Measurements from ENCODE around the gene ACTR1A. TPM values are rescaled to one million over a fixed set of nuclear protein-coding genes. Genes with fewer than 3 reads are reported as not detected.
"Not testable (repeated sequence)": the region's sequence is repeated elsewhere in the genome, so short reads cannot be mapped to it uniquely, and the experiment has no call there.

The ACTR1A gene
- total RNA-seq, 2 donors from 2014 or later, result 78.8 to 79.6 TPM

- DNase-seq, result no peak
- intact Hi-C loops (cut with DNase I, micrococcal nuclease), result no loop called here
- no peak for ATAC-seq
These were observed 20.4 kb upstream of the ACTR1A start for GRCh38 chr10:102522874-102523249.

DNA sequence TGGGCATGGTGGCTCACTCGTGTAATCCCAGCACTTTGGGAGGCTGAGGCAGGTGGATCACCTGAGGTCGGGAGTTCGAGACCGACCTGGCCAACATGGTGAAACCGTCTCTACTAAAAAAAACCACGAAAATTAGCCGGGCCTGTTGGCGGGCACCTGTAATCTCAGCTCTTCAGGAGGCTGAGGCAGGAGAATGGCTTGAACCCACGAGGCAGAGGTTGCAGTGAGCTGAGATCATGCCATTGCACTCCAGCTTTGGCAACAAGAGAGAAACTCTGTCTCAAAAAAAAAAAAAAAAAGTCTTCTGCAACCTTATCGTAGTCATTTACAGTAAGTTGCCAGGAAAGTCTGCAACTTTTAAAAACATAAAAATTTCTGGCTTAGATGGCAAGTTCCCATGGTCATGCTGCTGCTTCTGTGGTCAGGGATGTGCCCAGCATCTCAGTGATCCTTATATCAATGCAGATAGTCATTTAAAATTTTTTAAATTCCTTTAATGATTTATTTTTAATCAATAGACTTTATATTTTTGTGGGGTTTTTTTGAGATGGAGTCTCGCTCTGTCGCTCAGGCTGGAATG is 16.8 kb upstream of the ACTR1A start:
- ATAC-seq (no peak), DNase-seq (no peak)
- intact Hi-C loops (cut with DNase I, micrococcal nuclease), result no loop called here

- intact Hi-C loops (cut with DNase I, micrococcal nuclease), result no loop called here
- ATAC-seq (no peak), DNase-seq (no peak)
These were observed 15.0 kb upstream of the ACTR1A start for GRCh38 chr10:102517553-102517952.

DNA sequence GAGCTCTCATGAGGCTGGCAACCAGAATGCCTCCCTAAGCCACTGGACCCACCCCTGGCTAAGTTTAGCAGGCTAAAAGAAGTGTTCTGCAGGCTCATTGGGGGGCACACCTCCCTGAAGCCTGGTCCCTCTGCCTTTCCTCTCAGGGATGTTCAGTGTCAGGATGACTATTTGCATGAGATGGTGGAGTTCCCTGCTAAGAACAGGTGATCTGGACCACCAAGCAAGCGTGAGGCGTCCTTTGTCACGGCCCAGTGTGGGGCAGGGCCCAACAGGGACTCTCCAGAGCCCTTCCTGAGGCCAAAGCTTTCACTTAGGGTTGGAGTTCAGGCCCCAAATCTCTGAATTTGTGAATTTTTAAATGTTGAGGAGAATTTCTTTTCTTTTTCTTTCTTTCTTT is 13.2 kb upstream of the ACTR1A start:
- ATAC-seq, result no peak
- intact Hi-C loops (cut with DNase I, micrococcal nuclease), result no loop called here
- no peak for DNase-seq

GRCh38 chr10:102514487-102515311 is 12.2 kb upstream of the ACTR1A start:
- DNase-seq (no peak), ATAC-seq (no peak)
- intact Hi-C loops (cut with DNase I, micrococcal nuclease), result no loop called here

DNA sequence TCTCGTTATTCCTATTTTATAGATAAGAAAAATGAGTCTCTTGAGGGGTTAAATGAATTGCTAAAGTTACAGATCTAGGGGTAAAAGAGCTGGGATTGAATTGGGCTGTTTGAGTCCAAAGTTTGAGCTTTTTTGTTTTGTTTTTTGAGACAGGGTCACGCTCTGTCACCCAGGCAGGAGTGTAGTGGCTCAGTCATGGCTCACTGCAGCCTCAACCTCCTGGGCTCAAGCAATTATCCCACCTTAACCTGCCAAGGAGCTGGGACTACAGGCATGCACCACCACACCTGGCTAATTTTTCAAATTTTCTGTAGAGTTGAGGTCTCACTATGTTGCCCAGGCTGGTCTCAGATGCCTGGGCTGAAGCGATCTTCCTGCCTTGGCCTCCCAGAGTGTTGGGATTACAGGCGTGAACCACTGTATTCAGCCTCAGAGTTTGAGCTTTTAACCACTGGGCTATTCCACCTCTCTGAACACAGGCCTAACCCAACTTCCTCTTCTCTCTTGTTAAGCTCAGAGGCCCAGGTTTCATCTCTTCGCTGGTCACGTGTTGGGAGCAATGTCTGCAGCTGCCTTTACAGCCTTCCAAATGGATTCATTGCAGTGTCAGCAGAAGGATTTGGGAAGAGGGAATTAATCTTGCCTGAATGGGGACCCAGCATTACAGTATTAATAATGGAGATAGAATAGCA is 9.2 kb upstream of the ACTR1A start:
- DNase-seq (no peak), ATAC-seq (no peak)
- intact Hi-C loops (cut with DNase I, micrococcal nuclease), result no loop called here

GRCh38 chr10:102509387-102509786 is 6.9 kb upstream of the ACTR1A start:
- intact Hi-C loops (cut with DNase I, micrococcal nuclease), result loop anchor here (5.0 to 10.0 kb wide), 2 partner anchors 73 to 75 kb away; no protein-coding TSS in a partner anchor
- no peak for ATAC-seq

DNA sequence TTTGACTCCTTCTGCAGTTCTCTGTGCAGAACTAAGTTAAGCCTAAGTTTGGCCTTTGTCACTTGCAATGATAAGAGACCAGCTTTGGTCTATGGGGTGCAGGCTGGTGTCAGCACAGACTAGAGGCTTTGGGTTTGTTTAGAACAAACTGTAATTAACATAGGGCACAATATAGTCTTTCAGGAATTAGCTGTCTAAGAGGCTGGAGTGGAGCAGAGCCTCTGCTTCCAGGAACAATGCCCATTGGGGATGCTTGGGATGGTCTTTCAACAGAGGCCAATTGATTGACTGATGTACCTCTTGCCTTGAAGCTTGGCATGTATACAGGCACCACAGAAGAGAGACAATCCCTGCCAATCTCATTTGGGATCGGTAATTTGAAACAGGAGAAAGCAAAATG is 6.0 kb upstream of the ACTR1A start:
- intact Hi-C loops (cut with DNase I, micrococcal nuclease), result loop anchor here (5.0 to 10.0 kb wide), 2 partner anchors 74 to 76 kb away; no protein-coding TSS in a partner anchor
- ATAC-seq (no peak), DNase-seq (no peak)

More at GRCh38 chr10:102509387-102509786, 6.9 kb upstream of the ACTR1A start:
- DNase-seq, result no peak

DNA sequence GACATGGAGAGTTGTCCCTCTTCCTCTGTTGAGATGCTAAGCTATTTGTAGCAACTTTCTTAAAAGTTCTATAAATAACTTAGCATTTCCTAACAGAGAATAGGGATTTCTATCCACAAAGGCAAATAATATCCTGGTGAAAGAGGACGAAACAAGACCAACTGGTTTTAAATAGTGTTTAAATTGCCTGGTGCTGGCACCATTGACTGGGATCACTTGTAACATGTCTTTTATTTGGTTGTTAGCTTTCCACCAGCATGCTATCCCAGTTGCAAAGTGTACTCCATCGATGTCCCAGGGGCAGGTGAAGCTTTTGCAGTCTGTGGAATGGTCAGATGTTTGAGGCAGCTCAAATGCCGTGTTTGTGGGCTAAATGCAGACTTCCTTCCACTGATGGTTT is 5.0 kb upstream of the ACTR1A start:
- no peak for DNase-seq
- intact Hi-C loops (cut with DNase I, micrococcal nuclease), result loop anchor here (5.0 to 10.0 kb wide), 2 partner anchors 75 to 77 kb away; no protein-coding TSS in a partner anchor
- ATAC-seq, result no peak

- ATAC-seq (no peak), DNase-seq (peak in 1 of 2 donors; percentile 14)
- intact Hi-C loops (cut with DNase I, micrococcal nuclease), result loop anchor here (5.0 to 10.0 kb wide), 2 partner anchors 77 to 79 kb away; no protein-coding TSS in a partner anchor
These were observed 3.1 kb upstream of the ACTR1A start for GRCh38 chr10:102505462-102506115.

DNA sequence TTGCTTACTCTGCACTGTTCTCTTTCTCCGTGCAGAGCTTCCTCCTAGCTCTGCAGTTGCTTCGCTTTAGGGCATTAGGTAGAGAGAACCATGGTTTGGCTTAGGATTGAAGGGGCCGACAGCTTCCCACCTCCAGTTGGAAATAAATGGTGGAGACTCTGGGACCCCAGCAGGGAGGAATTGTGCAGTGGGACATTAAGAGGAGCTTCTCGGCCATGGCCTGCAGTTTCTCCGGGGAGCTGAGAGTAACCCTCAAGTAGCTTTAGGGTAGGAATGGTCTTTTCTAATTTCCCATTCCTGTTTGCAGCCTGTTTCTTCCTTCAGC is 2.4 kb upstream of the ACTR1A start:
- DNase-seq (no peak), ATAC-seq (no peak)
- intact Hi-C loops (cut with DNase I, micrococcal nuclease), result loop anchor here (5.0 to 10.0 kb wide), 3 partner anchors 77 to 207 kb away; partner anchors contain the start of genes ARL3 (in 1 of the 2) and SFXN2 (in 1 of the 2)

DNA sequence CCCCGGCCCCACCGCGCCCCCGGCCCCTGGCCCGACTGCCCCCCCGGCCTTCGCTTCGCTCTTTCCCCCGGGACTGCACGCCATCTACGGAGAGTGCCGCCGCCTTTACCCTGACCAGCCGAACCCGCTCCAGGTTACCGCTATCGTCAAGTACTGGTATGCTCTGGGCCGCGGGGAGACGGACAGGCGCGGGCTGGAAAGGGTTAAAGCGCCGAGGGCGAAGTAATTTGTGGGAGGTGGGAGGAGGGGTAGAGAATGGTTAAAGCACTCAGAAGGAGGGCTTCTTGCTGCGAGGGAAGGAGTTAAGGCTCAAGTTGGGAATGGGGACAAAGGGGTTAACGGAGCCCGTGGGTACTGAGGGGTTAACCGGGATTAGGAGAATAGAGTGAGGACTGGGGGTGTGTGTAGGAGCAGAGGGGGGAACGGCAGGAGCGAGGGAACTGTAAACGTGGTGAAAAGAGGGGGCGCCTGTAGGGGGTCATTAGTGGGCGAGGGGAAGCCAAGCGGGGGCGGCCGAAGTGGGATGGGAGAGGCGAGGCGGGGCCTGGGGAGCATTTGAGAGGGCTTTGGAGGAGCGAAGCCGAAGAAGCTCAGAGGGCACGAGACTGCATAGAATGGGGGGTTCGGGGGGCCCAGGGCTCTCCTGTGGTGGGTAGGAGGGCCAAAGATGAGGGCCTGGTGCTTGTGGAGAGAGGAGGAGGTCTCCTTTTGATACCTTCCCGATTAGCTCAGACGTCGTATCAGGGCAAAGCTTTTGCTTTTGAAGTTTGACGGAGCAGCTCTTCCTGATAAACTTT is 1.9 kb upstream of the ACTR1A start:
- ATAC-seq, result no peak
- intact Hi-C loops (cut with DNase I, micrococcal nuclease), result loop anchor here (5.0 to 10.0 kb wide), 2 partner anchors 80 to 208 kb away; partner anchors contain the start of genes ARL3 (in 1 of the 2) and SFXN2 (in 1 of the 2)

GRCh38 chr10:102503264-102504178 is 1.0 kb upstream of the ACTR1A start, which contains the start of gene SUFU:
SUFU (plus strand) TSS chr10:102503972; CDS start chr10:102504153, 181 bp downstream.
- ATAC-seq (peak; percentile 74), DNase-seq (peak; percentile 97 to 99)
- intact Hi-C loops (cut with DNase I, micrococcal nuclease), result loop anchor here (5.0 to 10.0 kb wide), 2 partner anchors 81 to 209 kb away; partner anchors contain the start of genes ARL3 (in 1 of the 2) and SFXN2 (in 1 of the 2)

More for the DNA sequence above, 1.9 kb upstream of the ACTR1A start:
- peak; percentile 30 to 53 for DNase-seq

DNA sequence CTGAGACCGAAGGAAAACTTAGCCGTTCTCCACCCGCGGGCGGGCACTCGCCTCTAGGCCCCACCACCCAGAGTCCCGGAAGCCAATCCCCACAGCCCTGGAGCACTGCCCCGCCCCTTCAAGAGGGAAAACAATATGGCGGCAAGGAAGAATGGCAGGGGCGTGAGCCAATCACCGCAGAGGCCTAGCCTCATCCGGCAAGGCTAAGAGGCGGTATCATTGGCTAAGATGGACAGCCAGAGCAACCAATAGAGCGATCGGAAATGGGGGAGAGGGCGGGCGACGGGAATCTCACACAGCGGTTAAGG is 529 bp downstream of the ACTR1A start:
- ATAC-seq (peak; percentile 77), DNase-seq (peak; percentile 98 to 100)
- intact Hi-C loops (cut with DNase I, micrococcal nuclease), result loop anchor here (5.0 to 10.0 kb wide), 2 partner anchors 83 to 210 kb away; partner anchors contain the start of genes ARL3 (in 1 of the 2) and SFXN2 (in 1 of the 2)

DNA sequence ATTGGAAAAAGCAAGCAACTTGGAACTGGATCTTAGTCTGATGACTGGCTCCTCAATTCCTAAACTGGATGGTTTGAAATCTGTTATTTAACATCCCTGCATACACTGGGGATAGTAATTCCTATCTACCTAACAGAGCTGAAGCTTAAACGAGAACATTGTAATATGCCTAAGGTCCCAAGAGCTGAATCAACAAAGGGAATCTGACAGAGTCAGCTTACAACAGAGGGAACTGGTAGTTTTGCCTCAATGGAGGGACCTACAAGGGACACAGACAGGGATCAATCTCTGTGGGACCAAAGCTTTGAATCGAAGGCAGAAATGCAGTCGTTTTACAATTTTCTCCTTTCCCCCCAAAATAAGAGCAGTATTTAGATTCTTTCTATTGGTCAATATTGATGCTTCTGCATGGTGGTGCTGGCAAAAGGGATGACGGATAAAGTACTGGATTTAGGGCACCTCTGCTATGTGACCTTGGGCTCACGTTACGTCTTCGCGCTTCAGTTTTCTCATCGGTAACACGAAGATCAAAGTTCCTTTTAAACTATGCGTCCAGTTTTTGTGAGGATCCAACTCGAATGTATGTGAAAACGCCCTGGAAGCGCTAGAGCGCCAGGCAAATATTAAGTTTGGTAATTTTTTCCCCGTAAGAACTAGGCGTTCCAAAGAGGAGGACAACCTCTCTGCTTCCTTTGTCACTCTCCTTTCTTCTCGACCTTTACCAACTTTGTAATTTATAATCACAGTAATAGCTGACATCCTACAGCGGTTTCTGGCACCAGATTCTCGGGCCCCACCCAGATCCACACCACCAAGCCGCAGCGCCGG is 1.1 kb downstream of the ACTR1A start:
- intact Hi-C loops (cut with DNase I, micrococcal nuclease), result loop anchor here (5.0 to 10.0 kb wide), 2 partner anchors 83 to 211 kb away; partner anchors contain the start of genes ARL3 (in 1 of the 2) and SFXN2 (in 1 of the 2)
- DNase-seq (peak in 1 of 2 donors; percentile 18), ATAC-seq (no peak)

- intact Hi-C loops (cut with DNase I, micrococcal nuclease), result loop anchor here (5.0 to 10.0 kb wide), 2 partner anchors 84 to 212 kb away; partner anchors contain the start of genes ARL3 (in 1 of the 2) and SFXN2 (in 1 of the 2)
- ATAC-seq, DNase-seq: not testable (repeated sequence)
These were observed 1.8 kb downstream of the ACTR1A start for GRCh38 chr10:102500686-102501085.

Measured in left colon (tissue), 2 donors.